KOPT-K1 (cell line): ENCODE data around the gene WDTC1.

Experiments used
- H3K27ac ChIP-seq: fragments of 200-600 bp; sonication (generic); 2 replicates; pipeline ENCODE4 v1.5.1; 2016; ENCODE audit warnings: antibody characterized with exemption, mild to moderate bottlenecking, low read depth, low read length; ENCODE audit not compliant: poor library complexity, severe bottlenecking
- H3K36me3 ChIP-seq: fragments of 200-600 bp; sonication (generic); 2 replicates; pipeline ENCODE4 v1.5.1; 2017; ENCODE audit warnings: antibody characterized with exemption, mild to moderate bottlenecking, low read length, moderate library complexity; ENCODE audit not compliant: insufficient read depth
- H3K9me3 ChIP-seq: fragments of 200-600 bp; sonication (generic); 2 replicates; pipeline ENCODE4 v1.5.1; 2017; ENCODE audit warnings: antibody characterized with exemption, low read length, mild to moderate bottlenecking; ENCODE audit not compliant: insufficient read depth, poor library complexity, severe bottlenecking

The WDTC1 gene

DNA sequence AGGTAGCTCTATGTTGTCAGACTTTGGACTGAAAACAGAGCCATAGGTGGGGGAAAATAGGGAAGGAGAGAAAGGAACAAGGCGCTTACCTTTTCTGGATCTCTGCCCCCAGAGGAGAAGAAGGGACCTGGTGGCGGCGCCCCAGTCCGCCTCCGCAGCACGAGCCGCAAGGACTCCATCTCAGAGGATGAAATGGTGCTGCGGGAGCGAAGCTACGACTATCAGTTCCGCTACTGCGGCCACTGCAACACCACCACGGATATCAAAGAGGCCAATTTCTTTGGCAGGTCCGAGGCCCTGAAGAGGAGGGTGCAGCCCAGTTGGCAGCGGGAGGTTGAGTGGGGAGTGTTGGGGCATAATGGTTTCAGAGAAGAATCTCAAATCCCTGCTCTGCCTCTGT lies 69.1 kb downstream of the WDTC1 start:
- Histone ChIP-seq H3K36me3 (peaks cover 17% of the 10 kb centered on the region; the same call in 1 of the 2 replicates), H3K27ac (no peak overlapping the region)

GRCh38 chr1:27306071-27306470 lies 71.6 kb downstream of the WDTC1 start:
- Histone ChIP-seq H3K27ac (no peak overlapping the region), H3K9me3 (no peaks in the 10 kb centered on the region), H3K36me3 (peaks cover 10% of the 10 kb centered on the region; the same call in 1 of the 2 replicates)

More for the DNA sequence above, 69.1 kb downstream of the WDTC1 start:
- H3K9me3 ChIP-seq = no peaks in the 10 kb centered on the region

- no peak overlapping the region for H3K27ac ChIP-seq
These were observed 72.7 kb downstream of the WDTC1 start for GRCh38 chr1:27306892-27307761.

DNA sequence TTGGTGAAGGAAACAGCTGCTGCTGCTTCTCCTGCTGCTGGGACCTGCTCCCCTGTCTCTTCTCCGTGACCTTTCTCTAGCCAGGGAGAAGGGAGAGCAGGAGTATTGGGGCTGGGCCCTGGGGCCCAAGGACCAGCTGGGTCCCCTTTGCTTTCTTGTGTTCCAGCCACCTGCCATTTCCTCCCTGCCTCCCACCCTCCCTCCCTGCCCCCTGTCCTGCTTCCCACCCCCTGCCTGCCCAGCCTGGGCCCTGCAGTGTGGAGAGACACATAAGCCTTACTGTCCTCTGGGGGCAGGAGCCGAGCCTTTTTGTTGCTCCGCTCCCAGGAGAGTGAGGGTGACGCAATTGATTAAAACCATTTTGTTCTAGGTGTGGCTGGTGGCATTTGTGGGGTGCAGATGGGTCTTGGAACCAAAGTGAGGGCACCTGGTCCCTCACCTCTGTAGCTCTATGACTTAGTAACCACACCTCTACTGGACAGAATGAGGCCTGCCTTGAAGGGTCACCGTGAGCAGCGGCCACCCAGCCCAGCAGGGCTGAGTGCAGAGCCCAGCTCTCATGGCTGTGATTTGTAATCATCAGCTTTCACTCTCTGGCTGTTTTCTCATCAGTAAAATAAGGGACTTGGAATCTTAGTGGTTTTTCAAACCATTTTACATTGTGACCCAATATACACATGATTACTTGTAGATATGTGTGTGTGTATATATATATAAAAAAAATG lies 73.6 kb downstream of the WDTC1 start:
- no peaks in the 10 kb centered on the region for H3K36me3 ChIP-seq
- no peak overlapping the region for H3K27ac ChIP-seq
- no peaks in the 10 kb centered on the region for H3K9me3 ChIP-seq

More at GRCh38 chr1:27306892-27307761, 72.7 kb downstream of the WDTC1 start:
- Histone ChIP-seq H3K36me3 (peaks cover 2% of the 10 kb centered on the region; the same call in 1 of the 2 replicates), H3K9me3 (no peaks in the 10 kb centered on the region)

GRCh38 chr1:27314169-27314568 lies 79.7 kb downstream of the WDTC1 start:
- Histone ChIP-seq H3K36me3 (no peaks in the 10 kb centered on the region), H3K9me3 (no peaks in the 10 kb centered on the region), H3K27ac (no peak overlapping the region)

GRCh38 chr1:27314737-27315136 lies 80.3 kb downstream of the WDTC1 start:
- no peaks in the 10 kb centered on the region for H3K9me3 ChIP-seq
- no peaks in the 10 kb centered on the region for H3K36me3 ChIP-seq
- H3K27ac ChIP-seq = no peak overlapping the region

DNA sequence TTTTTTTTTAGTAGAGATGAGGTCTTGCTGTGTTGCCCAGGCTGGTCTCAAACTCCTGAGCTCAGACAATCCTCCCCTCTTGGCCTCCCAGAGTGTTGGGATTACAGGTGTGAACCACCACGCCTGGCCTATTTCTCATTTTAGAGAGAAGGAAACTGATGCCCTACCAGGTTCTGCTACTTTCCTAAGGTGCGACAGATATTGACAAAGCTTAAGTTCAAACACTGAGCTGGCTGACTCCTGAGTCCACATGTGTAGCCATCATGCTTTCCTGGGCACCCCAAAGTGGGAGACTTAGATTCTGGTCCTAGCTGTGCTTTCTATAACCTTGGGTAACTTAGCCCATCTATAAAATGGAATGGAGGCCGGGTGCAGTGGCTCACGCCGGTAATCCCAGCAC lies 82.4 kb downstream of the WDTC1 start:
- H3K36me3 ChIP-seq = no peaks in the 10 kb centered on the region
- H3K9me3 ChIP-seq = no peaks in the 10 kb centered on the region
- H3K27ac ChIP-seq = no peak overlapping the region

DNA sequence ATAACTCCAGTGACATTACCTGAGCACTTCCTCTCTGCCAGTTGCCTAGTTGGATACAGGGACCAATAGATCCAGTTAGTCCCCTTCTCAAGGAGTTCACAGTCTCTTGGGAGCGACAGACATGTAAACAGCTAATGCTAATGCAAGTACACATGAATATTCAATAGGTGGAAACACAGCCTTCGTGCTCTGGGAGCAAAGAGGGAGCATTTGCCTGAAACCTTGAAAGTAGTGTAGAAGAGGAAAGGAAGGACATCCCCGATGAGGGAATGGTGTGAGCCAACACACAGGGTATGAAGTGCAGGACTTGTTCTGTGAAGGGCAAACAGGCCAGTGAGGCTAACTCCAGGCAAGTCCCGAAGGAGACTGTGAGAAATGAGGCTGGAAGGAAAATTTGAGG lies 83.7 kb downstream of the WDTC1 start:
- no peaks in the 10 kb centered on the region for H3K36me3 ChIP-seq
- H3K9me3 ChIP-seq = no peaks in the 10 kb centered on the region
- H3K27ac ChIP-seq = no peak overlapping the region

DNA sequence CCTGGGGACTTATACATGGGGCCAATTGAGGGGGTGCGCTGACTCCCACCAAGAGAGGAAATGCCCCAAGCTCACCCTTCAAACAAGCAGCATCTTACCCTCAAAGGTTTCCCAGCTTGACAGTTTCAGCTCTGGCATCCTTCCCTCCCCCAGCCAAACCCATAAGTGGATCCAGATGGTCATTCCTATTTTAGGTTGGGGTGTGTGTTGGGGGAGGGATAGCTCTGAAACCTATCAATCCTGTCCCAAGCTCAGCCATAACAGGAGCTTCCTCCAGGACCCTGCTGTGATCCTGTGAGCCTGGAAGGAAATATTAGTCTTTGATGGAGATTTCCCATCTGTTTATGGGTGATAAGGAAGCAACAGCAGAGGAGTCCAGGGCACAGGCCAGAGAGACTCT lies 84.2 kb downstream of the WDTC1 start:
- Histone ChIP-seq H3K27ac (no peak overlapping the region), H3K36me3 (0 out of 2 replicates have a peak, but pooled peaks cover 1% of the 10 kb centered on the region), H3K9me3 (no peaks in the 10 kb centered on the region)

DNA sequence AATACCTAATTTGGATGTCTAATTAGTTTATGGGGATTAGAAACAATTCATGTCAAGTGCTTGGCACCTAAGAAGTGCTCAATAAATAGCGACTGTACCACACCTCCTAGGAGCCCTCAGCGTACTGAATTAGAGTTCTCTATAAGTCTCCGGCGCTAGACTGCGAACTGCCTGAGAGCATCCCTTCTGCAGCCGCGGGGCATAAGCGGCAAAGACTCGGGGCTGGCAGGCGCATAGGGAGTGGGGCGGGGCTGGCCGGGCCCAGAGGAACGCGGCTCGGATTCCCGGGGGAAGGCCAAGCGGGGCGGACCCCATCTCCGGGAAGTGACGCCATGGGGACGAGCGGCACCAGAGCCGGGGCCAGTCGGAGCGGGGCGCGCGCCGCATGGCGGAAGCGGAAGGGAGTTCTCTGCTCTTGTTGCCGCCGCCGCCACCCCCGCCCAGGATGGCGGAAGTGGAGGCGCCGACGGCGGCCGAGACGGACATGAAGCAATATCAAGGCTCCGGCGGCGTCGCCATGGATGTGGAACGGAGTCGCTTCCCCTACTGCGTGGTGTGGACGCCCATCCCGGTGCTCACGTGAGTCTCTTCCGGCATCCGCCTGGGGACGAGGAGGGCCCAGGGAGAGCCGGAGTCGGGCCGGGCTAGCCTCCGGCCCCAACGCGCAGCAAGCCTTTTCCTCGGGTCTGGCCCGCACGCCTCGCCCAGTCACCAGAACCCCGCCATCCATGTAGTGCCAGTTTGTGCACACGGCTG lies 87.6 kb downstream of the WDTC1 start, which contains the start of gene TMEM222:
Gene TMEM222, plus strand, starts transcription at position 351 of the 756 bp plus-strand sequence. Its CDS starts 35 bp downstream, at position 386.
- no peaks in the 10 kb centered on the region for H3K9me3 ChIP-seq
- H3K27ac ChIP-seq = peak within 1 kb of the TSS; percentile 92
- peaks cover 35% of the 10 kb centered on the region for H3K36me3 ChIP-seq

DNA sequence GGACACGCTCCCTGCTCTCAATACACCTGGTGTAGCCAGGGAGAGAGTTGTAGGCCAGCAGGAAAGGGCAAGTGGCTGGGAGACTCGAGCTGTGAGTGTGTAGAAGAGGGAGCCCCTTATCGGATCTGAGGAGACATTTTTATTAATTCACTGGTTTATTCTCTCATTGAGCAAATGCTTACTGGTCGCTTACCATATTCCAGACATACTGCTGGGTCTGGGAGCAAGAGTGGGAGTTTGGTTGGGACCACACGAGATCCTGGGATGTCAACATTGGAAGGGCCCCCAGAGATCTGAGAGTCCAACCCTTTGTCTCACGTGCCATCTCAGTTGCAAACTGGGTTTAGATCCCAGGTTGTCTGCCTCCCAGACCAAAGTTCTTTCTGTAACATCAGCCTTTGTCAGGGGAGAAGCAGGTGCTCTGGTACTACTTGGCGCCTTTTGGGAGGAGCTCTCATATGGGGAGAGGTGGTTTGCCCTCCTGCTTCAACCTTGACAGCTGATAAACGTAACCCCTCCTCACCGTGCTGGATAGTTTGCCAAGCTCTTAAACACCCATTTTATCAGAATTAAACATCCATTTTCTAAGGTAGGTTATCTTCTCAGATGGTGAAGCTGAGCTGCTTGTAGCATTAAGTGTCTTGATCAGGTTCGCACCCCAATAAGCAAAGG lies 88.3 kb downstream of the WDTC1 start:
- H3K9me3 ChIP-seq = no peaks in the 10 kb centered on the region
- H3K36me3 ChIP-seq = peaks cover 42% of the 10 kb centered on the region
- peak overlapping the region; percentile 92 for H3K27ac ChIP-seq

DNA sequence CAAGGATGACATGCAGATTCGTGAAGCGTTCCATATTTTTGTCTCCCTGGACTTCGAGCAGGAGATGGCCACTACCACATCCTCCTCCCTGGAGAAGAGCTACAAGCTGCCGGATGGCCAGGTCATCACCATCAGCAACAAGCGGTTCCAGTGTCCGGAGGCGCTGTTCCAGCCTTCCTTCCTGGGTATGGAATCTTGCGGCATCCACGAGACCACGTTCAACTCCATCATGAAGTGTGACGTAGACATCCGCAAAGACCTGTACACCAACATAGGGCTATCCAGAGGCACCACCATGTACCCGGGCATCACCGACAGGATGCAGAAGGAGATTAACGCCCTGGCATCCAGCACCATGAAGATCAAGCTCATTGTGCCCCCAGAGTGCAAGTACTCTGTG lies 90.9 kb downstream of the WDTC1 start:
- H3K36me3 ChIP-seq = peaks cover 64% of the 10 kb centered on the region
- no peak overlapping the region for H3K27ac ChIP-seq
- no peaks in the 10 kb centered on the region for H3K9me3 ChIP-seq

- H3K27ac ChIP-seq = no peak overlapping the region
- H3K36me3 ChIP-seq = peaks cover 91% of the 10 kb centered on the region
These were observed 93.5 kb downstream of the WDTC1 start for GRCh38 chr1:27327964-27328363.

DNA sequence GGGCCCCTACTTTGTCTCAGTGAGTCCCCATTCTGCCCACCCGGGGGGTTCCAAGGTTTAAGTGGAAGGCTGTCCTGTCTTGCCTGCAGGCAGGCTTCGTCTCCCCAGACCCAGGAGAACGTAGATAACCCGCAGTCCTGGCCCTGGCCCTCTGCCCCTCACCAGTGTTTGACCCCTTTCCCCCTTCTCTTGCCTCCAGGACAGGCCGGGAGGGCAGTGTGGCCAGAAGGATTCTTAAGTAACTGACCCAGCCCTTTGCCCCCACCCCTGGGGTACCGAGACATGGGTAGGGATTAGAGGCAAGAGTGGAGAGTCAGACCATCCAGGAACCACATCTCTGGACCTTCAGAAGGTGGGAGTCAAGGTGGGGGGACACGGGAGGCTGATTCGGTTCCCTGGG lies 96.4 kb downstream of the WDTC1 start:
- peaks cover 96% of the 10 kb centered on the region for H3K36me3 ChIP-seq
- H3K9me3 ChIP-seq = no peaks in the 10 kb centered on the region
- H3K27ac ChIP-seq = no peak overlapping the region

More at GRCh38 chr1:27327964-27328363, 93.5 kb downstream of the WDTC1 start:
- no peaks in the 10 kb centered on the region for H3K9me3 ChIP-seq
